PFSK-1 (cell line): Measurements from ENCODE around the gene ADAM12.

Experiments used
- POLR2AphosphoS5 ChIP-seq: IDR thresholded peaks from 2 replicates; pipeline ENCODE4 v1.6.1; 2012; ENCODE audit warnings: low read depth, mild to moderate bottlenecking, control low read depth, low read length, moderate library complexity
- REST ChIP-seq, 2 experiments: IDR thresholded peaks; 2 replicates each; pipeline versions ENCODE4 v1.6.1 to v1.8.0; 2011 to 2012; ENCODE audit warnings: low read depth in 2 of 2, low read length in 2 of 2, control low read depth in 1 of 2, inconsistent platforms in 1 of 2, mild to moderate bottlenecking in 1 of 2, moderate library complexity in 1 of 2; ENCODE audit not compliant: insufficient read depth in 1 of 2
- TAF1 ChIP-seq: IDR thresholded peaks from 2 replicates; pipeline ENCODE4 v1.6.1; 2012; ENCODE audit warnings: low read length, control low read depth, borderline replicate concordance; ENCODE audit not compliant: insufficient read depth

- no peak for TF ChIP-seq POLR2AphosphoS5
- TF ChIP-seq REST (IDR thresholded peaks at IDR 0.05; ENCODE audit: insufficient read depth in 1 of 2, low read depth in 2 of 2, low read length in 2 of 2): no peak
- no peak for TF ChIP-seq TAF1
Measured at GRCh38 chr10:126166797-126167196, 221.5 kb downstream of the ADAM12 start.
